CD4-positive, alpha-beta T cell treated with Interleukin-6 at 100 ng/mL for 8 hours (primary cell): Measurements from ENCODE around the gene GPR85.
"Not testable (repeated sequence)": the region's sequence is repeated elsewhere in the genome, so short reads cannot be mapped to it uniquely, and the experiment has no call there.

Source experiments
- DNase-seq: peaks from one replicate; pipeline ENCODE4 v3.0.0-alpha.2; 2020; ENCODE audit warnings: mixed read lengths, low spot score

GPR85 gene

DNA sequence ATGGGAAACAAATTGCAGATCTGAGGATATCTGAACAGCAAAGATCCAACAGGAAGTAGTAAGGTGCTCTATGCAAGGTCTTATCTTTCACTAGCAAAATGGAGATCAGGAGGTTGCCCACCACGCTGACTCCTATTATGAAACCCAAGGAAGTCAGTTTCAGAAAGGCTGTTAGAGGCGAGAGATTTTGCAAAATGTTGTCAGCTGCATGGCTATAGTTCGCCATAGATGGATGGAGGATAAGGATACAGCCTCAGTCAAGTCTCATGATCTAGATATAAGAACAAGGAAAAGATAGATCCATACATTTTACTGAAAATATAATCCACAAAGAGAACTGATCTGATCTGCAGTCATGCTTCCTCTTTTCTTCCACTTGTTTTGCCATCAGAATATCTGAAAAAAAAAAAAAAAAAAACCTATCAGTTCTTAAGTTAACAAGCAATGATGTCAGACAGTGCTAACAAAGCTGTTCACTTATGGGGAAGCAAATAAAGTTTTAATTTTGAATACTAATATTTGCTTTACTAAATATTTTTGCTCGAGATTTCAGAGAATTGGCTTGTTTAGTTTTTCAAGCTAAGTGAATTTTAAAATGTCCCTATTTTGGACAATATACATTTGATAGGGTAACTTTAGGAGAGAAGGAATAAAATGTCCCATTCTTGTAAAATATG lies 2.0 kb downstream of the GPR85 start:
- no peak for DNase-seq

DNA sequence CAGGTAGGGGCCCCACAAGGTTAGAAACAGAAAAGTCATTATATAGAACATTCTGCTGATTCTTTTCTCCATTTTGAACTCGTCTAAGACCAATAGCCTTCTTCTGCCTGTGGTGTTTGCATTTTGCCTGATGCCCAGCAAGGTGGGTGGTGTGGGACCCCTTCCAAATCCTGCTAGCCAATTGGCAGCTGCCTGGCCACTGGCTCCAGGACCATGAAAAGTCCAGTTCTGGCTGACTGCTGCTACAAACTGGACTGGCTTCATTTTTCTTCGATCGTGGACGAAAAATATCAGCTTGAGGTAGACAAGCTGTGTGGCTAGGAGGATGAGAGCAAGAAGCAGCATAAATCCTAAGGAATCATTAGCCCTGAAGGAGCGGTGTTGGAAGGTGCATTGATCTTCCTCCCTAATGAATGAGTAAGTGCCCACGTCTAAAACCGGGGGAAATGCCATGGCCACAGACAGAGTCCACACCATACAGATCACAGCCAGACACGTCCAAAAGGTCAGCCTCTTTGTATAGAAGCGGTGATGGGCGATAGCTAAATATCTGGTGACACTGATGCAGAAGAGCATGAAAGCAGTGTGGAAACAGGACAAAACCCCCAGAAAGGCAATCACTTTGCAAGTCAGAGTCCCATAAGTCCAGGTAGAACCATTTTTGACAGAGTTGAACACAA lies 2.7 kb downstream of the GPR85 start:
- no peak for DNase-seq

- no peak for DNase-seq
Measured at GRCh38 chr7:113083132-113083815, 3.4 kb downstream of the GPR85 start.

- no peak for DNase-seq
Measured at GRCh38 chr7:113078331-113078730, 8.3 kb downstream of the GPR85 start.

GRCh38 chr7:113076703-113077102 lies 9.9 kb downstream of the GPR85 start:
- no peak for DNase-seq

- no peak for DNase-seq
Measured at GRCh38 chr7:113071465-113071864, 15.2 kb downstream of the GPR85 start.

DNA sequence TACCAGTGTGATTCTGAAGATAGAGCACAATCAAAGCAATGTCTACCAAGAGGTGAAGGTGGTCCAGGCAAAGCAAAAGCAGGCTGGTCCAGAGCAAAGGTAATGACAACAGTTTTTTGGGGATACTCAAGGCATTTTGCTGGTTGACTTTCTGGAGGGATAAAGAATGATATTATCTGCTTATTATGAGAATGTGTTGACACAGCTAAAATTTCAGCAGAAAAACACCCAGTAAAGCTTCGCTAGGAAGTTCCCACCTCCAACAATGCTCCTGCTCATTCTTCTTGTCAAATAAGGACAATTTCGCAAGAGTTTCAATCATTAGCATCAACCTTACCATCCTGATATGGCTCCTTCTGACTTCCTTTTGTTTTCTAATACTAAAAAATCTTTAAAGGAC lies 24.1 kb downstream of the GPR85 start:
- no peak for DNase-seq

DNA sequence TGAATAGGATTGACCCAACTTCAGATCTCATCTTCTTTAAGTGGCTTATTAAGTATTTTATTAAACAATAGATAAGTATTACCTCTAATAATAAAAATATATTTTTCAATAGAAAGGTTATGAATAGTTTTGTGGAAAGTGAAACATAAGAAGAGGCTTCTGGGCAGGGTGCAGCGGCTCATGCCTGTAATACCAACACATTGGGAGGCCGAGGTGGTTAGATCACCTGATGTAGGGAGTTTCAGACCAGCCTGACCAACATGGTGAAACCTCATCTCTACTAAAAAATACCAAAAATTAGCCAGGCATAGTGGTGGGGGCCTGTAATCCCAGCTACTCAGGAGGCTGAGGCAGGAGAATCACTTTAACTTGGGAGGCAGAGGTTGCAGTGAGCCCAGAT lies 26.5 kb downstream of the GPR85 start:
- DNase-seq, result no peak

DNA sequence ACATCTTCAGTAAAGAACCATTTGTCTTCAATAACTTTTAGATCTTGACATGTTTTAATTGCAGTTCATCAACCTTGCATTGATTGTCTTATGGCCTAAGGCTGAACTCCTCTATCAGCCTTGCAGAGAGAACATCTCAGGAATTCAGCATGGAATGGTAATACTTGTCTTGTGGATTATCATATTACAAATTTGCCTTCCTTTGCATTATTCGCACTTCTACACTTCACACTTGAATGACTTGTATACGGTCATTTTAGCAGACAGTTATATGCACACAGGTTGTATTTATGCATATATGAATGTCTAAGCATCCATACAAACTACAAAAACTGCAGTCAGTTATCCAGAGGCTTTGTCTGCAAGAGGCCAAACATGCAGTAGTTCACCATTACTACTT lies 31.7 kb downstream of the GPR85 start:
- no peak for DNase-seq

DNA sequence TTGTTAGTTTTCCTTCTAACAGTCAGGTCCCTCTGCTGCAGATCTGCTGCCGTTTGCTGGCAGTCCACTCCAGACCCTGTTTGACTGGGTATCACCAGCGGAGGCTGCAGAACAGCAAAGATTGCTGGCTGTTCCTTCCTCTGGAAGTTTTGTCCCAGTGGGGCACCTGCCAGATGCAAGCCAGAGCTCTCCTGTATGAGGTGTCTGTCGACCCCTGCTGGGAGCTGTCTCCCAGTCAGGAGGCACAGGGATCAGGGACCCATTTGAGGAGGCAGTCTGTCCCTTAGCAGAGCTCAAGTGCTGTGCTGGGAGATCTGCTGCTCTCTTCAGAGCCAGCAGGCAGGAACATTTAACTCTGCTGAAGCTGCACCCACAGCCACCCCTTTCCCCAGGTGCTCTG lies 32.4 kb downstream of the GPR85 start:
- DNase-seq, result not testable (repeated sequence)

DNA sequence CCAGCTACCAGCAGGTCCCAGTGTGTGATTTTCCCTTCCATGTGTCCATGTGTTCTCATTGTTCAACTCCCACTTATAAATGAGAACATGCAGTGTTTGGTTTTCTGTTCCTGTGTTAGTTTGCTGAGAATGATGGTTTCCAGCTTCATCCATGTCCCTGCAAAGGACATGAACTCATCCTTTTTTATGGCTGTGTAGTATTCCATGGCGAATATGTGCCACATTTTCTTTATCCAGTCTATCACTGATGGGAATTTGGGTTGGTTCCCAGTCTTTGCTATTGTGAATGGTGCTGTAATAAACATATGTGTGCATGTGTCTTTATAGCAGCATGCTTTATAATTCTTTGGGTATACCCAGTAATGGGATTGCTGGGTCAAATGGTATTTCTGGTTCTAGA lies 37.4 kb downstream of the GPR85 start:
- DNase-seq, result not testable (repeated sequence)

DNA sequence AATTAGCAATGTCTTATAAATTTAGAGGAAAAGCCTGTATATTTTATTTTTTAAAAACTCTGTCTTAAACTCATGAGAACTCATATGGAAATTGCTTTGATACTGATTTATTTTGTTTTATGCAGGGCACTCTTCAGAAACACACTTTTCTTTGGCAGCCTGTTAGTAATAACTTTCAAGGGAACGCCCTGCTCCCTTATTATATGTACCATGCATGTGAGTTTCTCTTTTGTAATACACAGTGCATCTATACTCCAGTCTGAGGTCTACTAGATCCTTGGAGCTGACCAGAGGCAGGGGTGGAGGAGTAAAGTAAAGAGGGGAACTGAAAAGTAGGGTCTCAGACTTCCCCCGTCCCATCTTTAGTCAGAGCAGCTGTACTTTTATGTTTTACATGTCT lies 40.2 kb downstream of the GPR85 start:
- DNase-seq, result no peak

GRCh38 chr7:113045379-113045778 lies 41.2 kb downstream of the GPR85 start:
- no peak for DNase-seq

DNA sequence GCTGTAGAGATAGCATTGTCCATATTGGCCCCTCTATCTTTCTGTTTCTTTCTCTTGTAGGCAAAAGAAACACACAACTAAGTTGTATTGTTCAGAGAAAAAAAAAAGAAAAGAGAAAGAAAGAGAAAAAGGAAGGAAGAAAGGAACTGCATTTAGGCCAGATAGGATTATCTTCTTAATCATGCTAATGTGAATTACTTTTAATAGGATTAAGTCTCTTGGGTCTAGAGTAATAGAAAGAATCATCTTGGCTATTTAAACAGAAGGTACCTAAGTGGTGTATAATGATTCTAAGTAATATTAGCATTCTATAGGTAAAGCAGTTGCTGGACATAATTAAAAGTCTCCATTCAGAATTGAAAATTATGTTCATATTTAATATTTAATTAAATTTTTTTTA lies 42.2 kb downstream of the GPR85 start:
- no peak for DNase-seq

DNA sequence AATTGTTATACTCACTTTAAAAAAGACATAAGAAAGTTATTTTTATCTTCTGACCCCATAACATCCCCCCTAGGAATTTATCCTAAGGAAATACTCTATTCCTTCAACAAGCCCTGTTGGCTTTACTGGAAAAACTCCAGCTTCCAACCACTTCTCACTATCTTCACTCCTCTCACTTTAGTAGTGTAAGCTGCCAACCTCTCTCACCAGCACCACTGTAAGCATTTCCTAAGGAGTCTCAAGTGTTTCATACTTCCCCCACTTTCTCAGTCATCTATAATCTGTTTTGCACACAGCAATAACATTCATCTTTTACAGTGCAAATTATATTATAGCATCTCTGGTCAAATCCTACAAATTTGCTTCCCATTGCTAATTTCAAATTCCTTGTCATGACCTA lies 45.8 kb downstream of the GPR85 start:
- DNase-seq, result no peak

DNA sequence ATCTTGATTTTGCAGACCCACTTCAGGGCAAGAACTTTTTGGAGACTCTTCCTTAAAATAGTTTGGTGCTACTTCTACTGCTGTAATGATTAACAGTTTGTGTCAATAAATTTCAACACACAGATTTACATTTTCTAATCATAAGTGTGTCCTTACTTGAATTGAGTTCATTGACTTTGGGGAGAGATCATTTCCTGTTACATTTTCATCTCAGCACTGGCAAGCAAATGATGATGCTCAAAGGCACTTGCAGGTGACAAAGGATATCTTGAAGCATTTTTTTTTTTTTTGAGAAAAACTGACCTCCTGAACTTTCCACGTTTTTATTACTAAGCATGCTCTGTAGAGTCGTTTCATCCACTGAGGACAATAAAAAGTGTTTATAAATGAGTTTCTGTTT lies 52.7 kb downstream of the GPR85 start:
- DNase-seq, result no peak
